Measurements from ENCODE around the gene GLS. TPM values are rescaled to one million over a fixed set of nuclear protein-coding genes. Genes with fewer than 3 reads are reported as not detected.
"Not testable (repeated sequence)": the region's sequence is repeated elsewhere in the genome, so short reads cannot be mapped to it uniquely, and the experiment has no call there.

The GLS gene
- total RNA-seq, 2 donors from 2014 or later, result 221 to 318 TPM

- DNase-seq (ENCODE audit: low spot score), result no peak
- no peaks in the 10 kb centered on the region for H3K36me3 Mint-ChIP-seq
- no peak overlapping the region for H3K27ac Mint-ChIP-seq
- H3K4me3 Mint-ChIP-seq, result no peak overlapping the region
- H3K9me3 Mint-ChIP-seq, result no peaks in the 10 kb centered on the region
- no peaks in the 10 kb centered on the region for H3K4me1 Mint-ChIP-seq (ENCODE audit: low read depth in 2 of 2)
- no peak for ATAC-seq
- no peaks in the 10 kb centered on the region for H3K27me3 Mint-ChIP-seq
Observed at GRCh38 chr2:190940454-190940853, 59.8 kb downstream of the GLS start.

- Mint-ChIP-seq H3K9me3 (no peaks in the 10 kb centered on the region), H3K27me3 (no peaks in the 10 kb centered on the region), H3K36me3 (no peaks in the 10 kb centered on the region), H3K27ac (no peak overlapping the region), H3K4me1 (ENCODE audit: low read depth in 2 of 2) (peaks cover 0 to 1% of the 10 kb centered on the region in 2 donors), H3K4me3 (no peak overlapping the region)
- no peak for ATAC-seq
- DNase-seq (ENCODE audit: low spot score), result no peak
Observed at GRCh38 chr2:190941571-190941970, 61.0 kb downstream of the GLS start.

GRCh38 chr2:190942697-190943096 is 62.1 kb downstream of the GLS start:
- H3K9me3 Mint-ChIP-seq, result no peaks in the 10 kb centered on the region
- H3K36me3 Mint-ChIP-seq, result no peaks in the 10 kb centered on the region
- ATAC-seq (no peak), DNase-seq (ENCODE audit: low spot score) (no peak)
- no peaks in the 10 kb centered on the region for H3K27me3 Mint-ChIP-seq
- H3K4me1 Mint-ChIP-seq (ENCODE audit: low read depth in 2 of 2), result peaks cover 0 to 4% of the 10 kb centered on the region in 2 donors
- no peak overlapping the region for H3K4me3 Mint-ChIP-seq
- H3K27ac Mint-ChIP-seq, result no peak overlapping the region

GRCh38 chr2:190943706-190944105 is 63.1 kb downstream of the GLS start:
- Mint-ChIP-seq H3K4me3 (no peak overlapping the region), H3K36me3 (no peaks in the 10 kb centered on the region), H3K27ac (no peak overlapping the region), H3K27me3 (no peaks in the 10 kb centered on the region), H3K9me3 (no peaks in the 10 kb centered on the region), H3K4me1 (ENCODE audit: low read depth in 2 of 2) (peaks cover 0 to 8% of the 10 kb centered on the region in 2 donors)
- no peak for DNase-seq (ENCODE audit: low spot score)
- ATAC-seq, result no peak

GRCh38 chr2:190947141-190947540 is 66.5 kb downstream of the GLS start:
- H3K27ac Mint-ChIP-seq, result peak overlapping the region in 1 of 2 donors; percentile 15
- no peaks in the 10 kb centered on the region for H3K36me3 Mint-ChIP-seq
- no peak overlapping the region for H3K4me3 Mint-ChIP-seq
- ATAC-seq (no peak), DNase-seq (ENCODE audit: low spot score) (no peak)
- H3K4me1 Mint-ChIP-seq (ENCODE audit: low read depth in 2 of 2), result peaks cover 0 to 8% of the 10 kb centered on the region in 2 donors
- H3K9me3 Mint-ChIP-seq, result no peaks in the 10 kb centered on the region
- no peaks in the 10 kb centered on the region for H3K27me3 Mint-ChIP-seq

GRCh38 chr2:190947711-190948251 is 67.2 kb downstream of the GLS start:
- Mint-ChIP-seq H3K36me3 (no peaks in the 10 kb centered on the region), H3K27ac (peak overlapping the region in 1 of 2 donors; percentile 15), H3K27me3 (no peaks in the 10 kb centered on the region), H3K4me3 (peak overlapping the region; percentile 18), H3K4me1 (ENCODE audit: low read depth in 2 of 2) (peaks cover 0 to 8% of the 10 kb centered on the region in 2 donors), H3K9me3 (no peaks in the 10 kb centered on the region)
- peak; percentile 84 to 86 for ATAC-seq
- DNase-seq (ENCODE audit: low spot score), result no peak

GRCh38 chr2:190948671-190949070 is 68.0 kb downstream of the GLS start:
- H3K27ac Mint-ChIP-seq, result no peak overlapping the region
- H3K4me3 Mint-ChIP-seq, result no peak overlapping the region
- DNase-seq (ENCODE audit: low spot score), result no peak
- ATAC-seq, result no peak
- no peaks in the 10 kb centered on the region for H3K36me3 Mint-ChIP-seq
- peaks cover 0 to 8% of the 10 kb centered on the region in 2 donors for H3K4me1 Mint-ChIP-seq (ENCODE audit: low read depth in 2 of 2)
- H3K27me3 Mint-ChIP-seq, result no peaks in the 10 kb centered on the region
- H3K9me3 Mint-ChIP-seq, result no peaks in the 10 kb centered on the region

GRCh38 chr2:190950566-190950991 is 70.0 kb downstream of the GLS start:
- H3K4me3 Mint-ChIP-seq, result no peak overlapping the region
- H3K36me3 Mint-ChIP-seq, result peaks cover 1% of the 10 kb centered on the region
- DNase-seq (ENCODE audit: low spot score) (no peak), ATAC-seq (no peak)
- no peaks in the 10 kb centered on the region for H3K27me3 Mint-ChIP-seq
- no peaks in the 10 kb centered on the region for H3K9me3 Mint-ChIP-seq
- no peak overlapping the region for H3K27ac Mint-ChIP-seq
- H3K4me1 Mint-ChIP-seq (ENCODE audit: low read depth in 2 of 2), result peaks cover 1 to 9% of the 10 kb centered on the region in 2 donors

- H3K4me1 Mint-ChIP-seq (ENCODE audit: low read depth in 2 of 2), result peaks cover 8 to 20% of the 10 kb centered on the region in 2 donors
- H3K27me3 Mint-ChIP-seq, result no peaks in the 10 kb centered on the region
- ATAC-seq (no peak), DNase-seq (ENCODE audit: low spot score) (no peak)
- no peak overlapping the region for H3K27ac Mint-ChIP-seq
- no peak overlapping the region for H3K4me3 Mint-ChIP-seq
- H3K36me3 Mint-ChIP-seq, result peaks cover 14% of the 10 kb centered on the region
- H3K9me3 Mint-ChIP-seq, result no peaks in the 10 kb centered on the region
Observed at GRCh38 chr2:190953257-190953656, 72.6 kb downstream of the GLS start.

- Mint-ChIP-seq H3K27me3 (no peaks in the 10 kb centered on the region), H3K4me1 (ENCODE audit: low read depth in 2 of 2) (peaks cover 38 to 46% of the 10 kb centered on the region in 2 donors), H3K27ac (peak overlapping the region; percentile 85 to 88), H3K9me3 (no peaks in the 10 kb centered on the region), H3K36me3 (peaks cover 43% of the 10 kb centered on the region), H3K4me3 (no peak overlapping the region)
- DNase-seq (ENCODE audit: low spot score) (no peak), ATAC-seq (no peak)
Observed at GRCh38 chr2:190959911-190960788, 79.5 kb downstream of the GLS start.

GRCh38 chr2:190961117-190961516 is 80.5 kb downstream of the GLS start:
- not testable (repeated sequence) for ATAC-seq; H3K27me3 Mint-ChIP-seq; DNase-seq (ENCODE audit: low spot score); H3K9me3 Mint-ChIP-seq; H3K4me3 Mint-ChIP-seq
- Mint-ChIP-seq H3K27ac (peak overlapping the region; percentile 85 to 88), H3K4me1 (ENCODE audit: low read depth in 2 of 2) (peaks cover 36 to 40% of the 10 kb centered on the region in 2 donors), H3K36me3 (peaks cover 40% of the 10 kb centered on the region)

- no peak for DNase-seq (ENCODE audit: low spot score)
- peak; percentile 83 to 85 for ATAC-seq
- Mint-ChIP-seq H3K9me3 (no peaks in the 10 kb centered on the region), H3K27me3 (no peaks in the 10 kb centered on the region), H3K4me1 (ENCODE audit: low read depth in 2 of 2) (peaks cover 32 to 36% of the 10 kb centered on the region in 2 donors), H3K36me3 (peaks cover 39% of the 10 kb centered on the region), H3K4me3 (peak overlapping the region; percentile 32), H3K27ac (peak overlapping the region; percentile 85 to 88)
Observed at GRCh38 chr2:190961918-190962487, 81.4 kb downstream of the GLS start.

- H3K27ac Mint-ChIP-seq, result peak overlapping the region; percentile 73 to 88
- no peaks in the 10 kb centered on the region for H3K9me3 Mint-ChIP-seq
- H3K27me3 Mint-ChIP-seq, result no peaks in the 10 kb centered on the region
- no peak overlapping the region for H3K4me3 Mint-ChIP-seq
- no peak for ATAC-seq
- no peak for DNase-seq (ENCODE audit: low spot score)
- peaks cover 26 to 33% of the 10 kb centered on the region in 2 donors for H3K4me1 Mint-ChIP-seq (ENCODE audit: low read depth in 2 of 2)
- peaks cover 38% of the 10 kb centered on the region for H3K36me3 Mint-ChIP-seq
Observed at GRCh38 chr2:190963088-190963487, 82.5 kb downstream of the GLS start.
